DND-41 (cell line): ENCODE results near the gene KRTAP9-7.

Experiments used
- ATAC-seq: fragments of 200-7000 bp; cut with Tn5 transposase; 3 replicates; pipeline ENCODE4 v1.9.1; 2021; ENCODE audit warnings: low read depth; ENCODE audit not compliant: insufficient read depth
- DNase-seq: peaks from one replicate; pipeline ENCODE4 v3.0.0-alpha.2; 2020
- H2AFZ ChIP-seq: 2 replicates; pipeline ENCODE4 v1.6.0; 2012; ENCODE audit warnings: low read depth, low read length
- H3K27ac ChIP-seq: 2 replicates; pipeline ENCODE4 v1.5.1; 2012; ENCODE audit warnings: low read length, inconsistent platforms
- H3K27me3 ChIP-seq: fragments of 200-600 bp; sonication (generic); 2 replicates; pipeline ENCODE4 v1.6.0; 2012; ENCODE audit warnings: low read length, mild to moderate bottlenecking, inconsistent platforms; ENCODE audit not compliant: insufficient read depth, poor library complexity
- H3K36me3 ChIP-seq: 2 replicates; pipeline ENCODE4 v1.5.1; 2012; ENCODE audit warnings: low read length, inconsistent platforms; ENCODE audit not compliant: insufficient read depth
- H3K4me1 ChIP-seq: 2 replicates; pipeline ENCODE4 v1.5.1; 2012; ENCODE audit warnings: mild to moderate bottlenecking, low read length; ENCODE audit not compliant: insufficient read depth
- H3K4me2 ChIP-seq: 2 replicates; pipeline ENCODE4 v1.6.0; 2012; ENCODE audit warnings: mild to moderate bottlenecking, moderate library complexity, low read length, inconsistent platforms; ENCODE audit not compliant: insufficient read depth
- H3K4me3 ChIP-seq, 2 experiments: fragments of 200-600 bp in 1 of 2; shearing (Covaris generic) in 1 of 2; 2 replicates each; pipeline ENCODE4 v1.5.1; 2012 to 2016; ENCODE audit warnings: inconsistent platforms in 2 of 2, low read length in 2 of 2, mild to moderate bottlenecking in 2 of 2, low read depth in 1 of 2, moderate library complexity in 1 of 2
- H3K79me2 ChIP-seq: 2 replicates; pipeline ENCODE4 v1.6.0; 2012; ENCODE audit warnings: low read length, inconsistent platforms; ENCODE audit not compliant: insufficient read depth
- H3K9ac ChIP-seq: 2 replicates; pipeline ENCODE4 v1.6.0; 2012; ENCODE audit warnings: low read depth, mild to moderate bottlenecking, inconsistent platforms, low read length, moderate library complexity
- H3K9me3 ChIP-seq: 2 replicates; pipeline ENCODE4 v1.5.1; 2012; ENCODE audit warnings: low read length, moderate library complexity, mild to moderate bottlenecking, inconsistent platforms; ENCODE audit not compliant: insufficient read depth, severe bottlenecking
- H4K20me1 ChIP-seq: 2 replicates; pipeline ENCODE4 v1.6.0; 2012; ENCODE audit warnings: low read length; ENCODE audit not compliant: insufficient read depth
- EZH2 ChIP-seq: IDR thresholded peaks from 3 replicates; pipeline ENCODE4 v1.6.1; 2012; ENCODE audit warnings: borderline replicate concordance, low read depth, mild to moderate bottlenecking, moderate library complexity, low read length, inconsistent platforms; ENCODE audit not compliant: severe bottlenecking
- TF ChIP-seq, protein P1 (sequence below): IDR thresholded peaks from 2 replicates; pipeline ENCODE4 v1.5.1; 2012; ENCODE audit warnings: borderline replicate concordance, low read length, moderate library complexity, mild to moderate bottlenecking; ENCODE audit not compliant: poor library complexity, severe bottlenecking; ENCODE audit errors: extremely low read depth

KRTAP9-7 gene

DNA sequence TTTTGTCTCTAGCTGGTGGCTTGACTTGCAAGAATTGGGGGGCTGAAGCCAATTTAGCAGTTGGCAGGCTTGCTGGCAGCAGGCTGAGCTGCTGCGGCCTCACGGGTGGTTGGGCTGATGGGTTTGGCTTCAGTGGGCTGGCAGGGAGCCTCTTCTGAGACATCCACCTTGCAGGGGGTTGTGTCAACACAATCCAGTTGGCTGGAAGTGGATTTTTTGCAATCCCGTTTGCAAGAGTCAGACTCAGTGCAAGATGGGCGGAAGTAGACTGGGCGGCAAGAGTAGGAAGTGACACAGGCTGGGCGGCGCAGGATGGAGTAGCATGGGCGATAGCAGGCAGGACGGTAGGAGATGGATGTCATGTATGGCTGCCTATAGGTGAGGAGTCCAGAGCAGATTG lies 32.1 kb downstream of the KRTAP9-7 start:
- H3K79me2 ChIP-seq, result no peaks in the 10 kb centered on the region
- no peaks in the 10 kb centered on the region for H4K20me1 ChIP-seq
- no peaks in the 10 kb centered on the region for H3K36me3 ChIP-seq
- H3K27ac ChIP-seq, result peak overlapping the region; percentile 82; the same call in 1 of the 2 replicates
- H2AFZ ChIP-seq, result no peak overlapping the region
- no peak for ATAC-seq
- TF ChIP-seq, protein P1, sequence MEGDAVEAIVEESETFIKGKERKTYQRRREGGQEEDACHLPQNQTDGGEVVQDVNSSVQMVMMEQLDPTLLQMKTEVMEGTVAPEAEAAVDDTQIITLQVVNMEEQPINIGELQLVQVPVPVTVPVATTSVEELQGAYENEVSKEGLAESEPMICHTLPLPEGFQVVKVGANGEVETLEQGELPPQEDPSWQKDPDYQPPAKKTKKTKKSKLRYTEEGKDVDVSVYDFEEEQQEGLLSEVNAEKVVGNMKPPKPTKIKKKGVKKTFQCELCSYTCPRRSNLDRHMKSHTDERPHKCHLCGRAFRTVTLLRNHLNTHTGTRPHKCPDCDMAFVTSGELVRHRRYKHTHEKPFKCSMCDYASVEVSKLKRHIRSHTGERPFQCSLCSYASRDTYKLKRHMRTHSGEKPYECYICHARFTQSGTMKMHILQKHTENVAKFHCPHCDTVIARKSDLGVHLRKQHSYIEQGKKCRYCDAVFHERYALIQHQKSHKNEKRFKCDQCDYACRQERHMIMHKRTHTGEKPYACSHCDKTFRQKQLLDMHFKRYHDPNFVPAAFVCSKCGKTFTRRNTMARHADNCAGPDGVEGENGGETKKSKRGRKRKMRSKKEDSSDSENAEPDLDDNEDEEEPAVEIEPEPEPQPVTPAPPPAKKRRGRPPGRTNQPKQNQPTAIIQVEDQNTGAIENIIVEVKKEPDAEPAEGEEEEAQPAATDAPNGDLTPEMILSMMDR, result no peak
- peaks cover 20% of the 10 kb centered on the region for H3K4me1 ChIP-seq
- no peak overlapping the region for H3K4me2 ChIP-seq
- H3K9ac ChIP-seq, result no peak overlapping the region
- no peak for DNase-seq
- peak overlapping the region in 1 of 2 experiments; percentile 15; a peak in 1 of 4 replicates for H3K4me3 ChIP-seq
- H3K9me3 ChIP-seq, result peaks cover 28% of the 10 kb centered on the region
- H3K27me3 ChIP-seq, result no peaks in the 10 kb centered on the region

DNA sequence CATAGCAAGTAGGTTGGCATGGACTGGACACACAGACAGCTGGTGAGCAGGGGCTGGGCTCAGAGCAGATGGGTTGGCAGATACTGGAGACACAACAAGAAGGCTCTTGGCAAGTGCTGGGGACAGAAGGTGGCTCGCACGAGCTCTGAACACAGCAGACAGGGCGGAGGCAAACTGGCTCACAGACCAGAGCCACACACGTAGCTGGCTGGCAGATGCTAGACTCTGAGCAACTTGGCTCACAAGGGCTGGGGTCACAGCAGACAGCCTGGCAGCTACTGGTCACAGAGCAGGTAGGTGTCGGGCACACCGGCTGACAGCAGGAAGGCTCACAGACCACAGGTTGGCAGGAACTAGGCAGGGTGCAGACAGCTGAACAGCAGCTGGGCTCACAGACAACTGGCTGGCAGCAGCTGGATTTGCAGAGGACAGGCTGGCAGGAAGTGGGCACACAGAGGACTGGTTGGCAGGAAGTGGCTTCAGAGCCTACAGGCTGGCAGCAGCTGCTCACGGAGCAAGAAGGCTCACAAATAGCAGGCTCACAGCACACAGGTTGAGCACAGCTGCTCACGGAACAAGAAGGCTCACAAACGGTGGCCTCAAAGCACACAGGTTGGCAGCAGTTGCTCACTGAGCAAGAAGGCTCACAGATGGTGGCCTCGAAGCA lies 32.9 kb downstream of the KRTAP9-7 start:
- Histone ChIP-seq H3K27ac (peak overlapping the region; percentile 82), H3K36me3 (no peaks in the 10 kb centered on the region), H3K9ac (peak overlapping the region; percentile 14; the same call in 1 of the 2 replicates), H4K20me1 (no peaks in the 10 kb centered on the region), H3K9me3 (peaks cover 28% of the 10 kb centered on the region), H3K79me2 (no peaks in the 10 kb centered on the region), H3K27me3 (no peaks in the 10 kb centered on the region), H3K4me3 (peak overlapping the region in 1 of 2 experiments; percentile 15; a peak in 2 of 4 replicates), H3K4me1 (peaks cover 20% of the 10 kb centered on the region), H2AFZ (peak overlapping the region; percentile 24), H3K4me2 (peak overlapping the region; percentile 16; the same call in 1 of the 2 replicates)
- TF ChIP-seq, protein P1, result no peak
- TF ChIP-seq EZH2, result no peak
- DNase-seq (peak; percentile 81), ATAC-seq (peak; percentile 84)

DNA sequence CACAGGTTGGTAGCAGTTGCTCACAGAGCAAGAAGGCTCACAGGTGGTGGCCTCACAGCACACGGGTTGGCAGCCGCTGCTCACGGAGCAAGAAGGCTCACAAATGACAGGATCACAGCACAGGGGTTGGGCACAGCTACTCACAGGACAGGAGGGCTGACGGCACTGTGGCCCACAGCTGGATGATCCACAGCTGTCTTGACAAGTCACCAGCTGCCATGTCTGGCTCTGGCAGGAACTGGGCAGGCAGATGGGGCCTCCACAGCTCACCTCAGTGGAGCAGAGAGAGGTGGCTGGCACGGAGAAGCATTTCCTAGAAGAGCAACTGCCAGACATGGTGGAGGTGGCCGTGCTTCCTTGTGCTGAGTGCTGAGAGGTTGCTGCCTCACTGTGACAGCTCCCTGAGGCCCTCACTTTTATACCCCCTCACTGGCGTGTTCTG lies 33.4 kb downstream of the KRTAP9-7 start, which contains the start of gene KRTAP16-1:
Gene KRTAP16-1 (minus strand): TSS at position 392 of the 442 bp plus-strand sequence. CDS start 56 bp downstream, at position 336.
- DNase-seq, result peak; percentile 65
- TF ChIP-seq EZH2, result no peak
- TF ChIP-seq, protein P1, result no peak
- no peaks in the 10 kb centered on the region for H3K79me2 ChIP-seq
- peak; percentile 67 for ATAC-seq
- peak within 1 kb of the TSS; percentile 82 for H3K27ac ChIP-seq
- H3K9ac ChIP-seq, result peak within 1 kb of the TSS; percentile 14; the same call in 1 of the 2 replicates
- peak within 1 kb of the TSS; percentile 16; the same call in 1 of the 2 replicates for H3K4me2 ChIP-seq
- H2AFZ ChIP-seq, result peak within 1 kb of the TSS; percentile 24
- H3K4me3 ChIP-seq, result peak within 1 kb of the TSS in 1 of 2 experiments; percentile 15; a peak in 1 of 4 replicates
- H4K20me1 ChIP-seq, result no peaks in the 10 kb centered on the region
- peaks cover 28% of the 10 kb centered on the region for H3K9me3 ChIP-seq
- H3K4me1 ChIP-seq, result peaks cover 20% of the 10 kb centered on the region
- no peaks in the 10 kb centered on the region for H3K27me3 ChIP-seq
- H3K36me3 ChIP-seq, result no peaks in the 10 kb centered on the region
